ENCODE measurements around the gene CADM3.

- TF ChIP-seq, protein P1, sequence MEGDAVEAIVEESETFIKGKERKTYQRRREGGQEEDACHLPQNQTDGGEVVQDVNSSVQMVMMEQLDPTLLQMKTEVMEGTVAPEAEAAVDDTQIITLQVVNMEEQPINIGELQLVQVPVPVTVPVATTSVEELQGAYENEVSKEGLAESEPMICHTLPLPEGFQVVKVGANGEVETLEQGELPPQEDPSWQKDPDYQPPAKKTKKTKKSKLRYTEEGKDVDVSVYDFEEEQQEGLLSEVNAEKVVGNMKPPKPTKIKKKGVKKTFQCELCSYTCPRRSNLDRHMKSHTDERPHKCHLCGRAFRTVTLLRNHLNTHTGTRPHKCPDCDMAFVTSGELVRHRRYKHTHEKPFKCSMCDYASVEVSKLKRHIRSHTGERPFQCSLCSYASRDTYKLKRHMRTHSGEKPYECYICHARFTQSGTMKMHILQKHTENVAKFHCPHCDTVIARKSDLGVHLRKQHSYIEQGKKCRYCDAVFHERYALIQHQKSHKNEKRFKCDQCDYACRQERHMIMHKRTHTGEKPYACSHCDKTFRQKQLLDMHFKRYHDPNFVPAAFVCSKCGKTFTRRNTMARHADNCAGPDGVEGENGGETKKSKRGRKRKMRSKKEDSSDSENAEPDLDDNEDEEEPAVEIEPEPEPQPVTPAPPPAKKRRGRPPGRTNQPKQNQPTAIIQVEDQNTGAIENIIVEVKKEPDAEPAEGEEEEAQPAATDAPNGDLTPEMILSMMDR (IDR thresholded peaks at IDR 0.05; ENCODE audit: borderline replicate concordance, extremely low read depth, low read length, poor library complexity, severe bottlenecking): no peak
- TF ChIP-seq EZH2 (IDR thresholded peaks at IDR 0.05; ENCODE audit: borderline replicate concordance, low read depth, low read length, severe bottlenecking): no peak
These were observed 30.2 kb downstream of the CADM3 start for GRCh38 chr1:159201642-159202041.
